Neural progenitor cell (in vitro differentiated cells): ENCODE measurements around the gene LRRC51. TPM values are rescaled to one million over a fixed set of nuclear protein-coding genes. Genes with fewer than 3 reads are reported as not detected.

Experiments used
- DNase-seq: peaks from one replicate; pipeline ENCODE4 v3.0.0-alpha.2; 2016; ENCODE audit warnings: low spot score
- H2AFZ ChIP-seq: fragments of 200-600 bp; sonication (generic); replicated peaks from 2 replicates; pipeline ENCODE4 v1.6.1; 2016; ENCODE audit warnings: antibody characterized with exemption
- H3F3A ChIP-seq: fragments of 200-600 bp; sonication (generic); 2 replicates; pipeline ENCODE4 v1.6.1; 2016; ENCODE audit warnings: antibody characterized with exemption, low read depth
- H3K27ac ChIP-seq: fragments of 200-600 bp; sonication (generic); 2 replicates; pipeline ENCODE4 v1.5.1; 2016; ENCODE audit warnings: mild to moderate bottlenecking
- H3K27me3 ChIP-seq: fragments of 200-600 bp; sonication (generic); 2 replicates; pipeline ENCODE4 v1.6.1; 2016; ENCODE audit warnings: mild to moderate bottlenecking, moderate library complexity
- H3K36me3 ChIP-seq: fragments of 200-600 bp; sonication (generic); 2 replicates; pipeline ENCODE4 v1.5.1; 2016
- H3K4me1 ChIP-seq: fragments of 200-600 bp; sonication (generic); 2 replicates; pipeline ENCODE4 v1.6.1; 2016; ENCODE audit warnings: mixed run types
- H3K4me2 ChIP-seq: fragments of 200-600 bp; sonication (generic); 2 replicates; pipeline ENCODE4 v1.6.1; 2016
- H3K4me3 ChIP-seq: fragments of 200-600 bp; sonication (generic); 2 replicates; pipeline ENCODE4 v1.5.1; 2016
- H3K79me2 ChIP-seq: fragments of 200-600 bp; sonication (generic); 2 replicates; pipeline ENCODE4 v1.6.1; 2016; ENCODE audit warnings: low read depth
- H3K9ac ChIP-seq: fragments of 200-600 bp; sonication (generic); 2 replicates; pipeline ENCODE4 v1.6.1; 2016
- H3K9me3 ChIP-seq: fragments of 200-600 bp; sonication (generic); 2 replicates; pipeline ENCODE4 v1.5.1; 2016; ENCODE audit warnings: low read depth
- H4K20me1 ChIP-seq: fragments of 200-600 bp; sonication (generic); 2 replicates; pipeline ENCODE4 v1.6.1; 2016; ENCODE audit warnings: low read depth
- H3K27ac Mint-ChIP-seq: 3 replicates; pipeline ENCODE4 v1.8.0; 2021; ENCODE audit warnings: mixed read lengths
- H3K27me3 Mint-ChIP-seq: 2 replicates; pipeline ENCODE4 v1.8.0; 2022; ENCODE audit warnings: low read depth, mild to moderate bottlenecking, inconsistent platforms, moderate library complexity, mixed read lengths; ENCODE audit not compliant: insufficient read depth
- H3K36me3 Mint-ChIP-seq: 3 replicates; pipeline ENCODE4 v1.8.0; 2021; ENCODE audit warnings: mixed read lengths
- H3K4me1 Mint-ChIP-seq: 3 replicates; pipeline ENCODE4 v1.8.0; 2021; ENCODE audit warnings: mixed read lengths
- H3K4me3 Mint-ChIP-seq: 3 replicates; pipeline ENCODE4 v1.8.0; 2021; ENCODE audit warnings: mild to moderate bottlenecking, moderate library complexity, mixed read lengths
- H3K9me3 Mint-ChIP-seq: 3 replicates; pipeline ENCODE4 v1.8.0; 2020; ENCODE audit warnings: mixed read lengths
- EZH2 ChIP-seq: fragments of 200-600 bp; sonication (generic); IDR thresholded peaks from 2 replicates; pipeline ENCODE4 v1.6.1; 2017; ENCODE audit warnings: antibody characterized with exemption, mild to moderate bottlenecking, moderate library complexity
- EZH2phosphoT487 ChIP-seq: fragments of 200-600 bp; sonication (generic); IDR thresholded peaks from 2 replicates; pipeline ENCODE4 v1.6.1; 2017; ENCODE audit warnings: antibody characterized with exemption
- total RNA-seq: library from RNA; depleted of rRNA; stranded (reverse); fragments of >200 nt; gene quantifications from 2 replicates; pipeline ENCODE4 v1.2.3, GENCODE V29; 2015; ENCODE audit warnings: low replicate concordance
- TF ChIP-seq, protein P1 (sequence below): fragments of 200-600 bp; sonication (generic); IDR thresholded peaks from 2 replicates; pipeline ENCODE4 v1.5.1; 2017; ENCODE audit warnings: antibody characterized with exemption, mild to moderate bottlenecking

Gene LRRC51
- total RNA-seq, 1 donor from 2014 or later = 10.5 TPM

DNA sequence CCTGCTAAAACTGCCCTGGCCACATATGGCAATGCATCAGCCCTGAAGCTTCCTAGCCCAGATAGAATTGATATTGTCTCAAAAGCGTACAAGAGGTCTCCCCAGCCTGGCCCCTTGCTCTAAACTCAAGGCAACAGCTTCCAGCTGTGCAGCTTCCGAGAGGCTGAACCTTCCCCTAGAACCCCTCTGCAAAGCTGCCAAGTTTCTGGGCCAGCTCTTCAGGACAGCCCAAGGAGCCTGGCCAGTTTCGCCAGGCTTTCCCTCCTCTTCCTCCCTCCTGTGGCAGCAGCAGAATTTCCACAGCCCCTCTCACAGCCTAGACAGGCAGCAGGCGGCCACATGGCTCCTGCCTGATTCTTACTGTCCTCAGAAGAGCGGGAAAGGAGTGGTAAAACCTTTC lies 34.8 kb upstream of the LRRC51 start:
- no peak overlapping the region for H3K9ac ChIP-seq
- no peak overlapping the region for H3K4me2 ChIP-seq
- peaks cover 86% of the 10 kb centered on the region for H3K79me2 ChIP-seq
- no peaks in the 10 kb centered on the region for H3K9me3 ChIP-seq
- Mint-ChIP-seq H3K9me3 (no peaks in the 10 kb centered on the region), H3K27ac (no peak overlapping the region), H3K4me3 (no peak overlapping the region), H3K27me3 (peaks cover 2% of the 10 kb centered on the region), H3K4me1 (peaks cover 34% of the 10 kb centered on the region), H3K36me3 (no peaks in the 10 kb centered on the region)
- H3K4me1 ChIP-seq = peaks cover 21% of the 10 kb centered on the region
- no peak overlapping the region for H3K27ac ChIP-seq
- H3F3A ChIP-seq = peaks cover 37% of the 10 kb centered on the region
- H2AFZ ChIP-seq = no peak overlapping the region
- H3K36me3 ChIP-seq = no peaks in the 10 kb centered on the region
- H3K27me3 ChIP-seq = no peaks in the 10 kb centered on the region
- no peak overlapping the region for H3K4me3 ChIP-seq
- H4K20me1 ChIP-seq = peaks cover 23% of the 10 kb centered on the region
- DNase-seq = no peak
- TF ChIP-seq EZH2phosphoT487 (no peak), EZH2 (no peak)
- TF ChIP-seq, protein P1, sequence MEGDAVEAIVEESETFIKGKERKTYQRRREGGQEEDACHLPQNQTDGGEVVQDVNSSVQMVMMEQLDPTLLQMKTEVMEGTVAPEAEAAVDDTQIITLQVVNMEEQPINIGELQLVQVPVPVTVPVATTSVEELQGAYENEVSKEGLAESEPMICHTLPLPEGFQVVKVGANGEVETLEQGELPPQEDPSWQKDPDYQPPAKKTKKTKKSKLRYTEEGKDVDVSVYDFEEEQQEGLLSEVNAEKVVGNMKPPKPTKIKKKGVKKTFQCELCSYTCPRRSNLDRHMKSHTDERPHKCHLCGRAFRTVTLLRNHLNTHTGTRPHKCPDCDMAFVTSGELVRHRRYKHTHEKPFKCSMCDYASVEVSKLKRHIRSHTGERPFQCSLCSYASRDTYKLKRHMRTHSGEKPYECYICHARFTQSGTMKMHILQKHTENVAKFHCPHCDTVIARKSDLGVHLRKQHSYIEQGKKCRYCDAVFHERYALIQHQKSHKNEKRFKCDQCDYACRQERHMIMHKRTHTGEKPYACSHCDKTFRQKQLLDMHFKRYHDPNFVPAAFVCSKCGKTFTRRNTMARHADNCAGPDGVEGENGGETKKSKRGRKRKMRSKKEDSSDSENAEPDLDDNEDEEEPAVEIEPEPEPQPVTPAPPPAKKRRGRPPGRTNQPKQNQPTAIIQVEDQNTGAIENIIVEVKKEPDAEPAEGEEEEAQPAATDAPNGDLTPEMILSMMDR = no peak

DNA sequence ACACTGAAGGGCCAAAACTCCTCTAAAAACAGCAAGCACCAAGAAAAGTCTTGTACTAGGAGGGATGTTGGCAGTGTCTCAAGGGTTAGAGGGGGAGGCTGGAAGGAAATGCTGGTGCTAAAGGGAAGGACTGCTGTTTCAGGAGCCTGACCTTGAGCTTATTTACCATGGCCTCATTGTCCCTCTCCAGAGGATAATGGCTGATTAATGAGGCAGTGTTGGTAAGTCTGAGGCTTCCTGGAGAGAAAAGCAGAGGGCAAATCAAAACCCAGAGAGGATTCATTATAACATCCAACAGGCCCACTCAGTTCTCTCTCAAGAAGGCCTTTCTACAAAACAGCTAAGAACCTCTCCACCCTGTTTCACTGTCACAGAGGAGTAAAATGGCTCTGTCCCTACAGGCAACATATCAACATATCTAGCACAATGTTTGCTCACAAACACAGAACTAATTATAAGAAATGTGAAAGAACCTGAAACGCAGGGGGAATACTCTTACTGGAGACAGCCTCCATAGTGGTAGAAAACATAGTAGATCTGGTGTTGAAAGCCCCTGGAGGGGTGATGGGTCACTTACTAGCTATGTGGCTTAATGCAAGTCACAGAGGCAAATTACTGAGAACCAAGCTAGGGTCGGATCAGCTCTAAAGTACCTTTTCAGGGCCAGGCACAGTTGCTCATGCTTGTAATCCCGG lies 31.7 kb upstream of the LRRC51 start:
- H3K4me2 ChIP-seq = no peak overlapping the region
- peaks cover 96% of the 10 kb centered on the region for H3K79me2 ChIP-seq
- no peak overlapping the region for H2AFZ ChIP-seq
- peaks cover 7% of the 10 kb centered on the region for H3F3A ChIP-seq
- Mint-ChIP-seq H3K9me3 (no peaks in the 10 kb centered on the region), H3K27me3 (peaks cover 2% of the 10 kb centered on the region), H3K4me3 (no peak overlapping the region), H3K4me1 (peaks cover 36% of the 10 kb centered on the region), H3K36me3 (no peaks in the 10 kb centered on the region), H3K27ac (no peak overlapping the region)
- H3K9ac ChIP-seq = no peak overlapping the region
- H3K4me1 ChIP-seq = peaks cover 16% of the 10 kb centered on the region
- DNase-seq = no peak
- no peak overlapping the region for H3K27ac ChIP-seq
- H3K9me3 ChIP-seq = no peaks in the 10 kb centered on the region
- H3K27me3 ChIP-seq = no peaks in the 10 kb centered on the region
- no peaks in the 10 kb centered on the region for H3K36me3 ChIP-seq
- peaks cover 52% of the 10 kb centered on the region for H4K20me1 ChIP-seq
- no peak overlapping the region for H3K4me3 ChIP-seq
- TF ChIP-seq EZH2 = no peak
- TF ChIP-seq, protein P1 = no peak
- TF ChIP-seq EZH2phosphoT487 = no peak

GRCh38 chr11:72058416-72059034 lies 22.1 kb upstream of the LRRC51 start:
- Histone ChIP-seq H3K9me3 (no peaks in the 10 kb centered on the region), H3K36me3 (no peaks in the 10 kb centered on the region), H2AFZ (no peak overlapping the region), H3K4me3 (no peak overlapping the region), H3K27ac (no peak overlapping the region), H3K4me2 (no peak overlapping the region), H3K79me2 (peaks cover 100% of the 10 kb centered on the region), H4K20me1 (peaks cover 41% of the 10 kb centered on the region), H3K27me3 (no peaks in the 10 kb centered on the region), H3F3A (no peaks in the 10 kb centered on the region), H3K4me1 (peaks cover 7% of the 10 kb centered on the region), H3K9ac (no peak overlapping the region)
- H3K4me1 Mint-ChIP-seq = peaks cover 4% of the 10 kb centered on the region
- DNase-seq = no peak
- H3K27me3 Mint-ChIP-seq = no peaks in the 10 kb centered on the region
- H3K27ac Mint-ChIP-seq = no peak overlapping the region
- H3K9me3 Mint-ChIP-seq = no peaks in the 10 kb centered on the region
- TF ChIP-seq, protein P1 = no peak
- TF ChIP-seq EZH2phosphoT487 (no peak), EZH2 (no peak)
- peaks cover 7% of the 10 kb centered on the region for H3K36me3 Mint-ChIP-seq
- no peak overlapping the region for H3K4me3 Mint-ChIP-seq
